K562 (cell line): ENCODE results near the gene LDB2. TPM values are rescaled to one million over a fixed set of nuclear protein-coding genes. Genes with fewer than 3 reads are reported as not detected.
A peak's percentile ranks its signal among the peaks of the same experiment; 100 is the strongest.

Experiments
- ATAC-seq: fragments of 200-7000 bp; cut with Tn5 transposase; 3 replicates; pipeline ENCODE4 v1.9.1; 2020; ENCODE audit warnings: moderate library complexity
- BruUV-seq: library from RNA; stranded (reverse); fragments of 400-500 nt; replicated peaks from 2 replicates; lab custom pipeline; 2021; lab: Mats Ljungman, UMichigan
- CTCF ChIA-PET: fragments of 300-600 bp; formaldehyde crosslinking; extraction: SDS; loops from one replicate; lab custom pipeline; 2021; ENCODE audit warnings: low intra/inter-chr PET ratio; lab: Yijun Ruan, JAX
- POLR2A ChIA-PET: fragments of 300-600, 350-650 bp; sonication (Branson Sonifier 250); formaldehyde crosslinking; extraction: SDS; loops from one replicate; lab custom pipeline; 2021; ENCODE audit warnings: antibody characterized with exemption, inconsistent platforms; lab: Yijun Ruan, JAX
- DNase-seq, 4 experiments: peaks; one replicate each; pipeline versions ENCODE4 v3.0.0 to v3.0.0-alpha.2; 2011 to 2018; ENCODE audit warnings: low spot score in 3 of 4, mixed read lengths in 3 of 4; ENCODE audit errors: extremely low read depth in 1 of 4
- FAIRE-seq: peaks from 2 replicates; lab custom pipeline; 2011; peaks lifted over from hg19 to GRCh38; lab: Jason Lieb, UNC
- H2AFZ ChIP-seq: 2 replicates; pipeline ENCODE4 v1.6.0; 2011; ENCODE audit warnings: low read depth, low read length, control low read depth, inconsistent platforms
- H3K27ac ChIP-seq: fragments of 200-600 bp; 3 replicates; pipeline ENCODE4 v1.8.0; 2011; ENCODE audit warnings: low read depth, mild to moderate bottlenecking, control low read depth, inconsistent platforms, low read length, moderate library complexity, mixed read lengths; ENCODE audit errors: extremely low read depth
- H3K27me3 ChIP-seq, 2 experiments: fragments of 300-600 bp in 1 of 2; 2 replicates in 1 of 2; 3 replicates in 1 of 2; pipeline versions ENCODE4 v1.6.0 to v1.8.0; 2011; ENCODE audit warnings: inconsistent platforms in 2 of 2, low read length in 2 of 2, mild to moderate bottlenecking in 1 of 2, mixed read lengths in 1 of 2, moderate library complexity in 1 of 2; ENCODE audit not compliant: control insufficient read depth in 2 of 2, insufficient read depth in 2 of 2
- H3K36me3 ChIP-seq: fragments of 300-600 bp; 3 replicates; pipeline ENCODE4 v1.8.0; 2011; ENCODE audit warnings: mild to moderate bottlenecking, low read length, inconsistent platforms; ENCODE audit not compliant: control insufficient read depth, insufficient read depth
- H3K4me1 ChIP-seq, 2 experiments: fragments of 200-600 bp in 1 of 2; replicated peaks in 1 of 2; 2 replicates in 1 of 2; 3 replicates in 1 of 2; pipeline versions ENCODE4 v1.5.1 to v1.8.0; 2011; ENCODE audit warnings: inconsistent platforms in 2 of 2, low read length in 2 of 2, mild to moderate bottlenecking in 1 of 2, mixed read lengths in 1 of 2, moderate library complexity in 1 of 2; ENCODE audit not compliant: control insufficient read depth in 2 of 2, insufficient read depth in 2 of 2
- H3K4me2 ChIP-seq: 2 replicates; pipeline ENCODE4 v1.6.1; 2011; ENCODE audit warnings: low read length, control low read depth, inconsistent platforms, mixed read lengths; ENCODE audit not compliant: insufficient read depth
- H3K4me3 ChIP-seq: fragments of 200-600 bp; sonication (generic), shearing (Covaris generic); 2 replicates; pipeline ENCODE4 v1.5.1; 2016; ENCODE audit warnings: control low read depth, inconsistent platforms
- H3K79me2 ChIP-seq: fragments of 200-600 bp; 3 replicates; pipeline ENCODE4 v1.8.0; 2011; ENCODE audit warnings: low read length, inconsistent platforms; ENCODE audit not compliant: control insufficient read depth, insufficient read depth
- H3K9ac ChIP-seq, 2 experiments: 2 replicates each; pipeline versions ENCODE4 v1.6.0 to v1.6.1; 2011; ENCODE audit warnings: low read depth in 2 of 2, low read length in 2 of 2, control low read depth in 1 of 2, inconsistent platforms in 1 of 2, mild to moderate bottlenecking in 1 of 2, mixed read lengths in 1 of 2; ENCODE audit not compliant: insufficient read depth in 1 of 2
- H3K9me1 ChIP-seq: one replicate; pipeline ENCODE4 v1.6.0; 2011; ENCODE audit warnings: inconsistent platforms, mild to moderate bottlenecking, low read length, moderate library complexity; ENCODE audit not compliant: control insufficient read depth, insufficient read depth
- H3K9me3 ChIP-seq: replicated peaks from 2 replicates; pipeline ENCODE4 v1.5.1; 2011; ENCODE audit warnings: low read depth, low read length, inconsistent platforms; ENCODE audit not compliant: control insufficient read depth, insufficient read depth
- H4K20me1 ChIP-seq: replicated peaks from 2 replicates; pipeline ENCODE4 v1.6.1; 2011; ENCODE audit warnings: low read length, inconsistent platforms, mixed read lengths; ENCODE audit not compliant: control insufficient read depth, insufficient read depth
- CBFB ChIP-seq: sonication (generic); formaldehyde crosslinking; IDR thresholded peaks from 2 replicates; pipeline ENCODE4 v1.4.0; 2020; ENCODE audit warnings: mild to moderate bottlenecking, missing genetic modification reagents
- HDAC2 ChIP-seq: fragments of 450-650 bp; IDR thresholded peaks from 2 replicates; pipeline ENCODE4 v1.6.1; 2016; ENCODE audit warnings: mild to moderate bottlenecking
- HDAC3 ChIP-seq: fragments of 450-650 bp; IDR thresholded peaks from 2 replicates; pipeline ENCODE4 v1.6.1; 2018; ENCODE audit warnings: borderline replicate concordance, mild to moderate bottlenecking, moderate library complexity; ENCODE audit not compliant: partially characterized antibody
- MCM7 ChIP-seq, 2 experiments: fragments of 450-650 bp; IDR thresholded peaks; 2 replicates each; pipeline ENCODE4 v1.6.1; 2016 to 2018
- SMC3 ChIP-seq: conservative IDR thresholded peaks from 2 replicates; pipeline ENCODE4 v1.6.1; 2011; ENCODE audit warnings: low read depth, low read length, improper control_type of control experiment; ENCODE audit not compliant: insufficient read depth
- TFE3 ChIP-seq: fragments of 450-650 bp; formaldehyde crosslinking; IDR thresholded peaks from 2 replicates; pipeline ENCODE4 v1.4.0; 2020; ENCODE audit warnings: mild to moderate bottlenecking, mixed read lengths
- ZNF165 ChIP-seq: fragments of 250-450 bp; sonication (Bioruptor Pico); IDR thresholded peaks from 2 replicates; pipeline ENCODE4 v1.4.0; 2020; ENCODE audit warnings: borderline replicate concordance
- ZNF3 ChIP-seq: fragments of 250-450 bp; sonication (Bioruptor Pico); IDR thresholded peaks from 2 replicates; pipeline ENCODE4 v1.5.0; 2021; ENCODE audit warnings: mild to moderate bottlenecking, moderate library complexity
- ZNF830 ChIP-seq: fragments of 250-450 bp; sonication (Bioruptor Pico); IDR thresholded peaks from 2 replicates; pipeline ENCODE4 v1.5.0; 2021; ENCODE audit warnings: mild to moderate bottlenecking
- WGBS: fragments of 100-300 bp; shearing (Covaris generic); methylation state at CpG from one replicate; pipeline ENCODE4 v1.1.6; 2016; ENCODE audit warnings: low coverage, mixed read lengths; ENCODE audit not compliant: insufficient coverage; ENCODE audit errors: missing lambda C conversion rate; 5-methylcytosine and 5-hydroxymethylcytosine counted together
- in situ Hi-C: fragments of 300-500 bp; cut with MboI; formaldehyde crosslinking; loops from 4 replicates; pipeline ENCODE4 v1.15.0; 2018; ENCODE audit warnings: inconsistent platforms, mixed read lengths
- intact Hi-C: fragments of 100-400 bp; cut with micrococcal nuclease; formaldehyde crosslinking; loops from 2 replicates; pipeline ENCODE4 v1.14.2; 2022
- polyA plus RNA-seq, 8 experiments: library from polyadenylated mRNA; depleted of rRNA in 4 of 8; stranded (reverse) in 5 of 8; unstranded in 3 of 8; fragments of >200 nt; fragmentation: Nextera tagmentation in 2 of 8; fragmentation: Illumina TruSeq in 1 of 8; extraction: Ambion mirVana in 2 of 8; extraction: Trizol in 1 of 8; gene quantifications; 2 replicates each; pipeline versions ENCODE4 v1.2.1 to v1.2.3, GENCODE V29; 2011 to 2014; ENCODE audit warnings: inconsistent platforms in 1 of 8, missing spikeins in 1 of 8
- total RNA-seq, 7 experiments: library from RNA; depleted of rRNA in 6 of 7; stranded (reverse); fragments of >200 nt in 6 of 7; fragmentation: Illumina TruSeq in 2 of 7; extraction: Trizol in 2 of 7; gene quantifications; 2 replicates each; pipeline versions ENCODE4 v1.2.1 to v1.2.3, GENCODE V29; 2011 to 2021; ENCODE audit warnings: low replicate concordance in 1 of 7

The LDB2 gene
- total and polyA plus RNA-seq, 9 of the 15 experiments (the other 6 are each of a cell fraction or from before 2014, with no cell fraction given) = 0.10 to 0.20 TPM; not detected in 7

DNA sequence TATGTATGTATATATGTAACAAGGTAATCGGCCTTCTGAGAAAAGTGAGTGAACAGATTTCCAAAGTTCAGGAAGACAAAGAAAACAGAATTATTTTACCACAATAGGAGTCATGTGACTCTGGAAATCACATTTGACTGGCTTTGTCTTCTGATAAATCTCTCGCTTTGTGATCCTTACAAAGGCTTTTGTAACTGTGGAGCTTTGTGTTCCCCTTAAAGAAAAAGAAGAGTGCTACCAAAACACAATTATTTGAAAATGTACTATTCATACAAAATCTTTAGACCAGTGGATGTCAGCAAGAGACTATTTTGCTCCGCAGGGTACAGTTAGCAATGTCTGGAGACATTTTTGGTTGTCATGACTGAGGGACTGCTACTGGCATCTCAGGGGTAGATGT, 238.8 kb downstream of the LDB2 start:
- ChIA-PET CTCF (no interaction called here), POLR2A (no interaction called here)
- Histone ChIP-seq H3K27me3 (no peaks in the 10 kb centered on the region), H3K9me1 (no peaks in the 10 kb centered on the region), H2AFZ (no peak overlapping the region), H3K4me3 (no peak overlapping the region), H4K20me1 (no peaks in the 10 kb centered on the region), H3K27ac (no peak overlapping the region), H3K9me3 (no peaks in the 10 kb centered on the region), H3K36me3 (no peaks in the 10 kb centered on the region), H3K4me2 (no peak overlapping the region), H3K79me2 (no peaks in the 10 kb centered on the region), H3K9ac (no peak overlapping the region), H3K4me1 (no peaks in the 10 kb centered on the region)
- FAIRE-seq = no peak
- ATAC-seq = no peak
- no TSS peak for BruUV-seq
- no peak for DNase-seq
- in situ Hi-C loops = no loop called here
- 0% methylated on average over 3 of the region's 3 CpGs for WGBS
- TF ChIP-seq HDAC2 = no peak
- no peak for TF ChIP-seq SMC3
- peak; percentile 42 for TF ChIP-seq TFE3 (CRISPR knock-in tag)
- no peak for TF ChIP-seq ZNF3 (CRISPR knock-in tag)
- TF ChIP-seq ZNF830 (CRISPR knock-in tag) = no peak
- intact Hi-C loops = no loop called here

DNA sequence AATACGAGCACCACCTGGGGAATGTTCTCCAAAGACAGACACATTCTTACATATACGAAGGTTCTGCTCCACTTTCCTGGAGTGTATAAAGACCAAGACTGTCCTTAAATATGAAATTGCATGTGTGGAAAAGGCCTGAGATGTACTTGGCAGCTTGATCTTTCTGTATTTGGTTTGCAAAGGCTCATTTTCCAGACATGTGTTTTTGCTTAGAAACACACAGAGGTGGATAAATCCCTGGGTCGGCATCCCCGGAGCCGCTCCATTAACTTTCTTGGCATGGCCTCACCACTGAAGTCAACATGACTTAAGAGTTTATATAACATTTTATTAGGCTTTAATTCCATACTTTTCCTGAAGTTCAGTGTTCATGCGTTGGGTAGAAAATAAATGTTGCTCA, 239.4 kb downstream of the LDB2 start:
- Histone ChIP-seq H2AFZ (no peak overlapping the region), H3K79me2 (no peaks in the 10 kb centered on the region), H3K4me2 (no peak overlapping the region), H3K9ac (no peak overlapping the region), H3K9me3 (no peaks in the 10 kb centered on the region), H3K27ac (no peak overlapping the region), H4K20me1 (no peaks in the 10 kb centered on the region), H3K4me1 (no peaks in the 10 kb centered on the region), H3K36me3 (no peaks in the 10 kb centered on the region), H3K9me1 (no peaks in the 10 kb centered on the region), H3K4me3 (no peak overlapping the region), H3K27me3 (no peaks in the 10 kb centered on the region)
- ChIA-PET CTCF (no interaction called here), POLR2A (no interaction called here)
- in situ Hi-C loops (no loop called here), intact Hi-C loops (no loop called here)
- FAIRE-seq (no peak), ATAC-seq (no peak), DNase-seq (no peak)
- 0% methylated on average over 6 of the region's 6 CpGs for WGBS
- BruUV-seq = no TSS peak
- TF ChIP-seq SMC3 (no peak), HDAC3 (no peak), ZNF165 (CRISPR knock-in tag) (no peak), CBFB (CRISPR knock-in tag) (no peak), MCM7 (IDR thresholded peaks at IDR 0.05) (no peak)
